Breast epithelium (tissue), 3 donors: ENCODE data around the gene SLC22A17.
"Not testable (repeated sequence)": the region's sequence is repeated elsewhere in the genome, so short reads cannot be mapped to it uniquely, and the experiment has no call there.

Experiments
- CTCF ChIP-seq, 3 donors: fragments of 450-650 bp; IDR thresholded peaks; one replicate each; pipeline ENCODE4 v1.5.1; 2016 to 2017; ENCODE audit warnings: antibody characterized with exemption in 3 of 3, mild to moderate bottlenecking in 3 of 3, moderate library complexity in 3 of 3
- POLR2A ChIP-seq: fragments of 450-650 bp; IDR thresholded peaks from one replicate; pipeline ENCODE4 v1.6.1; 2016; ENCODE audit warnings: antibody characterized with exemption, mild to moderate bottlenecking, moderate library complexity

GRCh38 chr14:23386266-23386657, 33.6 kb upstream of the SLC22A17 start:
- TF ChIP-seq CTCF (IDR thresholded peaks at IDR 0.05); POLR2A: not testable (repeated sequence)
